Lower lobe of right lung (tissue), 2 donors: ENCODE results near the gene SPRED1. TPM values are rescaled to one million over a fixed set of nuclear protein-coding genes. Genes with fewer than 3 reads are reported as not detected.

Experiments
- ATAC-seq, 2 donors: fragments of 200-7000 bp; cut with Tn5 transposase; one replicate each; pipeline ENCODE4 v1.9.1; 2020 to 2022; ENCODE audit warnings: mild to moderate bottlenecking in 2 of 2, moderate library complexity in 2 of 2
- DNase-seq: peaks from one replicate; pipeline ENCODE4 v3.0.0-alpha.2; 2020
- H3K27ac ChIP-seq: fragments of 200-600 bp; one replicate; pipeline ENCODE4 v1.8.0; 2022
- H3K27me3 ChIP-seq: fragments of 200-600 bp; one replicate; pipeline ENCODE4 v1.8.0; 2022; ENCODE audit warnings: low read depth
- H3K36me3 ChIP-seq: fragments of 200-600 bp; one replicate; pipeline ENCODE4 v1.8.0; 2022; ENCODE audit warnings: mild to moderate bottlenecking
- H3K4me1 ChIP-seq: fragments of 200-600 bp; one replicate; pipeline ENCODE4 v1.8.0; 2022
- H3K4me3 ChIP-seq: fragments of 200-600 bp; one replicate; pipeline ENCODE4 v1.8.0; 2022; ENCODE audit warnings: mild to moderate bottlenecking
- H3K9me3 ChIP-seq: fragments of 200-600 bp; one replicate; pipeline ENCODE4 v1.8.0; 2022
- CTCF ChIP-seq: fragments of 200-600 bp; IDR thresholded peaks from one replicate; pipeline ENCODE4 v1.8.0; 2022; ENCODE audit warnings: antibody characterized with exemption, mild to moderate bottlenecking
- intact Hi-C: fragments of 100-400 bp; cut with DNase I; formaldehyde crosslinking; loops from one replicate; pipeline ENCODE4 v1.11.0; 2022
- total RNA-seq: library from RNA; stranded (reverse); fragmentation: NEBNext Ultra II Directional; extraction: Animal tissue kit (Norgen Biotek cat#: 25700); gene quantifications from one replicate; pipeline ENCODE4 v1.2.1, GENCODE V29; 2021
- donor health status: DM: no; HTN: yes; CAD: no; lungs with severe emphysema.

SPRED1 gene
- total RNA-seq, 1 donor from 2014 or later, result 57.7 TPM

GRCh38 chr15:38377636-38378035 is 125.0 kb downstream of the SPRED1 start:
- no peaks in the 10 kb centered on the region for H3K36me3 ChIP-seq
- no peaks in the 10 kb centered on the region for H3K27me3 ChIP-seq
- H3K4me3 ChIP-seq, result no peak overlapping the region
- DNase-seq, result no peak
- no peak for ATAC-seq
- H3K27ac ChIP-seq, result peak overlapping the region; percentile 51
- intact Hi-C loops, result no loop called here
- H3K9me3 ChIP-seq, result no peaks in the 10 kb centered on the region
- no peak for TF ChIP-seq CTCF
- peaks cover 19% of the 10 kb centered on the region for H3K4me1 ChIP-seq

GRCh38 chr15:38378161-38378560 is 125.5 kb downstream of the SPRED1 start:
- TF ChIP-seq CTCF, result no peak
- H3K4me1 ChIP-seq, result peaks cover 19% of the 10 kb centered on the region
- H3K27ac ChIP-seq, result peak overlapping the region; percentile 51
- no peak overlapping the region for H3K4me3 ChIP-seq
- no peaks in the 10 kb centered on the region for H3K9me3 ChIP-seq
- peak; percentile 42 to 49 for ATAC-seq
- no peaks in the 10 kb centered on the region for H3K27me3 ChIP-seq
- intact Hi-C loops, result no loop called here
- H3K36me3 ChIP-seq, result no peaks in the 10 kb centered on the region
- peak; percentile 63 for DNase-seq

- ATAC-seq (peak; percentile 89 to 90), DNase-seq (peak; percentile 57)
- Histone ChIP-seq H3K4me1 (no peaks in the 10 kb centered on the region), H3K4me3 (no peak overlapping the region), H3K27ac (no peak overlapping the region), H3K36me3 (no peaks in the 10 kb centered on the region), H3K27me3 (no peaks in the 10 kb centered on the region), H3K9me3 (no peaks in the 10 kb centered on the region)
- TF ChIP-seq CTCF, result peak; percentile 85
- intact Hi-C loops, result no loop called here
These were observed 137.4 kb downstream of the SPRED1 start for GRCh38 chr15:38389924-38390542.

GRCh38 chr15:38391191-38391590 is 138.6 kb downstream of the SPRED1 start:
- Histone ChIP-seq H3K4me3 (no peak overlapping the region), H3K36me3 (no peaks in the 10 kb centered on the region), H3K27ac (no peak overlapping the region), H3K9me3 (no peaks in the 10 kb centered on the region), H3K4me1 (no peaks in the 10 kb centered on the region), H3K27me3 (no peaks in the 10 kb centered on the region)
- TF ChIP-seq CTCF, result no peak
- ATAC-seq (no peak), DNase-seq (no peak)
- intact Hi-C loops, result no loop called here

GRCh38 chr15:38398134-38398533 is 145.5 kb downstream of the SPRED1 start:
- intact Hi-C loops, result no loop called here
- Histone ChIP-seq H3K4me1 (no peaks in the 10 kb centered on the region), H3K36me3 (no peaks in the 10 kb centered on the region), H3K27ac (no peak overlapping the region), H3K9me3 (no peaks in the 10 kb centered on the region), H3K4me3 (no peak overlapping the region), H3K27me3 (no peaks in the 10 kb centered on the region)
- ATAC-seq (no peak), DNase-seq (no peak)
- TF ChIP-seq CTCF, result no peak

- intact Hi-C loops, result no loop called here
- Histone ChIP-seq H3K4me3 (no peak overlapping the region), H3K4me1 (no peaks in the 10 kb centered on the region), H3K36me3 (no peaks in the 10 kb centered on the region), H3K27ac (no peak overlapping the region), H3K9me3 (no peaks in the 10 kb centered on the region), H3K27me3 (no peaks in the 10 kb centered on the region)
- no peak for TF ChIP-seq CTCF
- ATAC-seq, result no peak
- no peak for DNase-seq
These were observed 148.5 kb downstream of the SPRED1 start for GRCh38 chr15:38401106-38401505.
